Hematopoietic multipotent progenitor cell (in vitro differentiated cells): Measurements from ENCODE around the gene MTFMT. TPM values are rescaled to one million over a fixed set of nuclear protein-coding genes. Genes with fewer than 3 reads are reported as not detected.
"Not testable (repeated sequence)": the region's sequence is repeated elsewhere in the genome, so short reads cannot be mapped to it uniquely, and the experiment has no call there.

ENCODE experiments used
- DNase-seq, 3 donors: peaks; one replicate each; pipeline ENCODE4 v3.0.0-alpha.2; 2011 to 2015; ENCODE audit warnings: low read depth in 2 of 3, low spot score in 2 of 3
- total RNA-seq: library from RNA; depleted of rRNA; stranded (reverse); fragments of >200 nt; gene quantifications from one replicate; pipeline ENCODE4 v1.2.3, GENCODE V29; 2012

Gene MTFMT
- total RNA-seq, result 10.0 TPM

- DNase-seq, result peak; percentile 57 to 93 (median 87)
Measured at GRCh38 chr15:65028921-65029735, at the start of gene MTFMT. Gene MTFMT (minus strand): TSS chr15:65029639. CDS start chr15:65029613, 26 bp downstream.

GRCh38 chr15:65077981-65078352, 48.5 kb upstream of the MTFMT start:
- peak in 2 of 3 donors; percentile 71 to 78 for DNase-seq

- no peak for DNase-seq
Measured at GRCh38 chr15:65077291-65077980, 48.0 kb upstream of the MTFMT start.

GRCh38 chr15:65076486-65077290, 47.2 kb upstream of the MTFMT start, which contains the start of gene KBTBD13:
Gene KBTBD13 (plus strand): TSS chr15:65076746. CDS start chr15:65076816, 70 bp downstream.
- DNase-seq, result no peak

- DNase-seq, result peak in 1 of 3 donors; percentile 62
Measured at GRCh38 chr15:65075607-65076395, 46.4 kb upstream of the MTFMT start.

GRCh38 chr15:65074946-65075345, 45.5 kb upstream of the MTFMT start:
- not testable (repeated sequence) for DNase-seq

- no peak for DNase-seq
Measured at GRCh38 chr15:65072617-65073016, 43.2 kb upstream of the MTFMT start.

- DNase-seq, result no peak
Measured at GRCh38 chr15:65072027-65072426, 42.6 kb upstream of the MTFMT start.

GRCh38 chr15:65071381-65071811, 42.0 kb upstream of the MTFMT start:
- DNase-seq, result no peak

GRCh38 chr15:65069779-65070546, 40.5 kb upstream of the MTFMT start:
- no peak for DNase-seq

GRCh38 chr15:65069179-65069578, 39.7 kb upstream of the MTFMT start:
- DNase-seq, result no peak

- no peak for DNase-seq
Measured at GRCh38 chr15:65068403-65068788, 39.0 kb upstream of the MTFMT start.

- no peak for DNase-seq
Measured at GRCh38 chr15:65067645-65068402, 38.4 kb upstream of the MTFMT start, which contains the start of gene RASL12. Gene RASL12 (minus strand): TSS chr15:65067991. CDS start chr15:65067835, 156 bp downstream.

GRCh38 chr15:65067317-65067644, 37.8 kb upstream of the MTFMT start:
- DNase-seq, result no peak

GRCh38 chr15:65066635-65067316, 37.3 kb upstream of the MTFMT start:
- DNase-seq, result no peak

GRCh38 chr15:65066001-65066634, 36.7 kb upstream of the MTFMT start:
- DNase-seq, result no peak

- DNase-seq, result no peak
Measured at GRCh38 chr15:65062726-65063125, 33.3 kb upstream of the MTFMT start.

- no peak for DNase-seq
Measured at GRCh38 chr15:65062061-65062460, 32.6 kb upstream of the MTFMT start.
